ENCODE results near the gene CEL. TPM values are rescaled to one million over a fixed set of nuclear protein-coding genes. Genes with fewer than 3 reads are reported as not detected.

CEL gene
- total RNA-seq, 3 donors from 2014 or later: 0.29 to 0.98 (median 0.32) TPM

DNA sequence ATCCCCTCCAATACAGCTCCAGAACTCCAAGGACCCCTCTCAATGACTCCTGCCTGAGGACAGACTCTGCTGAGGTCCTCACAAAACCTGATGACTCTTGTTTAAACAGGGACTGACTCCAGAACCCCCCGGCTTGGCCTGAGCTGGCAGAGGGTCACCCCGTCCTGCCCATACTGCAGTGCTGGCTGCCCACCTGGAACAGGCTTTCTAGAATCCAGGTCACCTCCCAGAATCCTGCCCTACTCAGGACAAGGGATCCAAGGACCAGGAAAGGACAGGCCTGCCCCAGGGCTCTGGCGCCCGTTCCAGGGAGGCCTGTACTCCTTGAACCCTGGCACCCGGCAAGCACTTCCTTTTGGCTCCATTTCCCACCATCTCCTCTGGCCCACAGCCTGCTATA is 37.1 kb downstream of the CEL start:
- intact Hi-C loops (cut with DNase I; ENCODE audit: low total_unique reads): no loop called here
- Histone ChIP-seq H3K27me3 (no peaks in the 10 kb centered on the region), H3K4me3 (no peak overlapping the region), H3K27ac (no peak overlapping the region), H3K9me3 (peaks cover 10 to 17% of the 10 kb centered on the region in 2 donors), H3K4me1 (no peaks in the 10 kb centered on the region), H3K36me3 (peaks cover 21% of the 10 kb centered on the region)
- TF ChIP-seq POLR2A (IDR thresholded peaks at IDR 0.05) (no peak), POLR2AphosphoS5 (IDR thresholded peaks at IDR 0.05) (no peak)
- TF ChIP-seq, protein P1, sequence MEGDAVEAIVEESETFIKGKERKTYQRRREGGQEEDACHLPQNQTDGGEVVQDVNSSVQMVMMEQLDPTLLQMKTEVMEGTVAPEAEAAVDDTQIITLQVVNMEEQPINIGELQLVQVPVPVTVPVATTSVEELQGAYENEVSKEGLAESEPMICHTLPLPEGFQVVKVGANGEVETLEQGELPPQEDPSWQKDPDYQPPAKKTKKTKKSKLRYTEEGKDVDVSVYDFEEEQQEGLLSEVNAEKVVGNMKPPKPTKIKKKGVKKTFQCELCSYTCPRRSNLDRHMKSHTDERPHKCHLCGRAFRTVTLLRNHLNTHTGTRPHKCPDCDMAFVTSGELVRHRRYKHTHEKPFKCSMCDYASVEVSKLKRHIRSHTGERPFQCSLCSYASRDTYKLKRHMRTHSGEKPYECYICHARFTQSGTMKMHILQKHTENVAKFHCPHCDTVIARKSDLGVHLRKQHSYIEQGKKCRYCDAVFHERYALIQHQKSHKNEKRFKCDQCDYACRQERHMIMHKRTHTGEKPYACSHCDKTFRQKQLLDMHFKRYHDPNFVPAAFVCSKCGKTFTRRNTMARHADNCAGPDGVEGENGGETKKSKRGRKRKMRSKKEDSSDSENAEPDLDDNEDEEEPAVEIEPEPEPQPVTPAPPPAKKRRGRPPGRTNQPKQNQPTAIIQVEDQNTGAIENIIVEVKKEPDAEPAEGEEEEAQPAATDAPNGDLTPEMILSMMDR (IDR thresholded peaks at IDR 0.05): no peak
- no peak for DNase-seq (ENCODE audit: low spot score in 2 of 2)

DNA sequence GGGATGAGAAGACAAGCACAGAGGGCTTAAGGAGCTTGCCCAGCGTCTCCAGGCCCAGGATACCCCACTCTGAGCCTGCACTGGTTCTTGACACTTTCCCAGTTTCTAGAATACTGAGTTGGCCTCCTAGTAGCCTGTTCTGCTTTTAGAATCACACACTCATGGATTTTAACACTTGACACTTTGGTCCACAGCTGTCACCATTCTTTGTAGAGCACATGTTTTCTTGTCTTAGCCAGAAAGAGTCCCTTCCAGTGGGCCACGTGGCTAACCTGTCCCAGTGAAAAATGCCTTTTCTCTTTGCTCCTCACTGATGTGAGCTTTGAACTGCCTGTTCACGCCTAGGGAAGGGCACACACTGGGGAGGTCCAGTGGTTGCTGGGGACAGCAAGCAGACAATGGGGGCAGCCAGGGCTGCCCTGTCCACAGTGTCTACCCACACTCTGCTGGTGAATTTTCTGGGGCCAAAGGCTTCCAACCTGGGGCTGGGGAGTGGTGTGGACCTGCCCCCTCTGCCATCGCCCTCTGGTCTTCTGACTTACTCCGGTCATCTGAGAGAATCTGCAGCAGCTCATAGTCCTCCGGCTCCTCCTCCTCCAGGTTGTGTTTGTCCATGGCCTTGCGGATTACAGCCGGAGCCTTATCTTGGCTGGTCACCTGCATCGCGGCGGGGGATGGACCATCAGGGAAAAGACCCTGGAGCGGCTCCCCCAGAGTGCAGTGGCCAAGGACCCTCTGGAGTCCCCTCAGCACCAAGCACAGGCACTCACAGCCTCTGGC is 38.1 kb downstream of the CEL start:
- Histone ChIP-seq H3K27me3 (no peaks in the 10 kb centered on the region), H3K9me3 (peaks cover 10 to 17% of the 10 kb centered on the region in 2 donors), H3K4me3 (no peak overlapping the region), H3K36me3 (peaks cover 21% of the 10 kb centered on the region), H3K27ac (no peak overlapping the region), H3K4me1 (no peaks in the 10 kb centered on the region)
- intact Hi-C loops (cut with DNase I; ENCODE audit: low total_unique reads): no loop called here
- TF ChIP-seq, protein P1 (IDR thresholded peaks at IDR 0.05): no peak
- TF ChIP-seq POLR2AphosphoS5 (IDR thresholded peaks at IDR 0.05) (no peak), POLR2A (IDR thresholded peaks at IDR 0.05) (no peak)
- DNase-seq (ENCODE audit: low spot score in 2 of 2): no peak

DNA sequence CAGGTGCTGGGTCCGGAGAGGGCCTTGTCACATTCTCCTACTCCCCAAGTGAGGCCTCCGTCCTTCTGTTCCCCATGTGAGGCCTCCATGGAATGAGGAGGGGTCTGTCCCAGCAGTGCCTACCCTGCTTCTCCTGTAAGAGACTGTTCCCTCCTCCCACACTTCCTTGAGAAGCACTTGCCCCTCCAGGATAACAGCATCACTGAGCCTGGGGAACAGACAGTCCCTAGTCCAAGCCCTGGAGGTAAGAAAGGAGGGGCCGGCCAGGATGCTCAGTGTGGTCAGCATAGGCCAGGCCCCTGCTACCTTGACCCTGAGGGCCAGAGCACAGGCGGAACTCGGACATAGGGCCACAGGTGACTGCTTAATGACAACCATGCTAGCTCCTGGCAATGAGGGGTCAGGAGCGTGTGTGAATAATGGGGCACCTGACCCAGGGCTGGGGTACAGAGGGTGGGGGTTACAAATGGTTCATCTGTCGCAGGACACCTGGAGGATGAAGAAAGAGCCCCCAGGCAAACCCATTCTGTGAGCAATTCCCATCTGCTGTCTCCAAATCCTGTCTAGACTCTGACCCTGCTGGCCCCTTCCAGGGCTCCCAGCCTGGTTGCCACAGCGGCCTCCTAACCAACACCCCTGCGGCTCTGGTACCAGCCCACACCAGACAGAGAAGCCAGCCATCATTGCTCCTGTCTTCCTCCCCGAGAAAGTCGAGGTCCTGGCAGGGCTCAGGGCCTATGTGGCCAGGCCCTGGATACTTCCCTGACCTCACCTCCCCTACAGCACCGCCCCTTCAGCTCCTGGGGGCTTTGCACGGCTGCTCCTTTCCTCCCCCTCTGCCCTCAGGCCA is 39.0 kb downstream of the CEL start:
- peak in 1 of 2 donors; percentile 43 for DNase-seq (ENCODE audit: low spot score in 2 of 2)
- TF ChIP-seq, protein P1 (IDR thresholded peaks at IDR 0.05): no peak
- TF ChIP-seq POLR2AphosphoS5 (IDR thresholded peaks at IDR 0.05) (no peak), POLR2A (IDR thresholded peaks at IDR 0.05) (no peak)
- no peak overlapping the region for H3K4me3 ChIP-seq
- intact Hi-C loops (cut with DNase I; ENCODE audit: low total_unique reads): no loop called here
- H3K27me3 ChIP-seq: no peaks in the 10 kb centered on the region
- peaks cover 8 to 12% of the 10 kb centered on the region in 2 donors for H3K9me3 ChIP-seq
- H3K4me1 ChIP-seq: no peaks in the 10 kb centered on the region
- no peak overlapping the region for H3K27ac ChIP-seq
- H3K36me3 ChIP-seq: peaks cover 21% of the 10 kb centered on the region

DNA sequence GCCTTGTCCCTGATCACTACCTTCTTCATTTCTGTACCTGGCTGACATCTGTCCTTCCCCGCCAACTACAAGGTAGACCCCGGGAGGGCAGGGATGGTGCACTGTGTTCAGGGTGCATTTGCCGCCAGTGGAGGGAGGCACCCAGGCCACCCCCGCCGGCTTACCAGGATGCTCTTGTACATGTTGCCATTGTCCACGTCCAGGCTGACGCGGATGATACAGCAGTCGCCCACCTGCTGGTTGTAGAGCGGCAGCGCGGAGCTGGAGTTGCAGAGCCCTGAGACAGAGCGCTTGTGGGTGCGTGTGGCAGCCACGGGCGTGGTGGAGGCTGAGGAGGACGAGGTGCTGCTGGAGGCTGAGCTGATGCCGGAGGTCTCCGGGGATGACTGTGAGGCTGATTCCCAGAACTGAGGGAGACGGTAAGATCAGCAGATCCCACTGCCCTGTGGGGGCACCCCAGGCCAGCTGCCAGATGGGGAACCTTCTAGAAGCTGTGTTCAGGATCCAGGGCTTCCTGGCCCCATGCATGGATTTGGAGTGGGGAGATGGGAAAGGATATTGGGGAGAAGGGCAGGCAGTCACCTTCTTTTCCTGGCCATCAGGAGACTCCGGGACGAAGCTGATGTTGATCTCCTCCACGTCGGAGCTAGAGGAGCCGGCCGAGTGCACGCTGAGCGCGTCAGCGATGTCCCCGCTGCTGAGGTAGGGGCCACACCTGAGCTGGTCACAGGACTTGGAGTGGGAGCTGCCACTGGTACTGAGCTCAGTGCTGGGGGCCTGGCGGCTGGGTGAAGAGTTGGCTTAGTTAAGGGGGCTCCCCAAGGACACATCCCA is 39.8 kb downstream of the CEL start:
- peaks cover 4 to 6% of the 10 kb centered on the region in 2 donors for H3K9me3 ChIP-seq
- H3K27ac ChIP-seq: no peak overlapping the region
- no peaks in the 10 kb centered on the region for H3K4me1 ChIP-seq
- intact Hi-C loops (cut with DNase I; ENCODE audit: low total_unique reads): loop anchor here (2.0 kb wide), 1 partner anchor 47 kb away; no protein-coding TSS in a partner anchor
- peak in 1 of 2 donors; percentile 31 for DNase-seq (ENCODE audit: low spot score in 2 of 2)
- TF ChIP-seq POLR2A (IDR thresholded peaks at IDR 0.05) (no peak), POLR2AphosphoS5 (IDR thresholded peaks at IDR 0.05) (no peak)
- TF ChIP-seq, protein P1 (IDR thresholded peaks at IDR 0.05): no peak
- peaks cover 22% of the 10 kb centered on the region for H3K36me3 ChIP-seq
- no peak overlapping the region for H3K4me3 ChIP-seq
- no peaks in the 10 kb centered on the region for H3K27me3 ChIP-seq
